ENCODE data around the gene NAA50. TPM values are rescaled to one million over a fixed set of nuclear protein-coding genes. Genes with fewer than 3 reads are reported as not detected.
A peak's percentile ranks its signal among the peaks of the same experiment; 100 is the strongest.

The NAA50 gene
- 100 to 1,000 TPM in 3 of 8 experiments, 10 to 100 TPM in 5; 34.0 to 108 (median 72.5) TPM for total RNA-seq

GRCh38 chr3:113745756-113746547 is at the start of gene NAA50:
NAA50 (minus strand) TSS chr3:113746249; CDS start chr3:113745949, 300 bp downstream.
- ATAC-seq (replicated peaks in 6 of 8), result peak; percentile 66 to 83 (median 80)
- H3K4me3 ChIP-seq, result peak within 1 kb of the TSS; percentile 68 to 94 (median 82)
- in situ Hi-C loops (cut with MboI; ENCODE audit: low pct_unique_long_range_greater_than_20kb in 2 of 9, low sequenced_read_pairs in 9 of 9, unreplicated experiment in 9 of 9), result no loop called here
- peak within 1 kb of the TSS; percentile 94 to 96 for H3K27ac ChIP-seq
- 0 to 20% (median 0%) methylated on average over 1 to 10 of the region's 72 CpGs; no CpG with 5 or more reads in 2 of the 10 experiments for WGBS, 10 experiments
- H3K4me1 ChIP-seq (replicated peaks in 1 of 2), result peaks cover 5 to 8% of the 10 kb centered on the region in 2 donors

DNA sequence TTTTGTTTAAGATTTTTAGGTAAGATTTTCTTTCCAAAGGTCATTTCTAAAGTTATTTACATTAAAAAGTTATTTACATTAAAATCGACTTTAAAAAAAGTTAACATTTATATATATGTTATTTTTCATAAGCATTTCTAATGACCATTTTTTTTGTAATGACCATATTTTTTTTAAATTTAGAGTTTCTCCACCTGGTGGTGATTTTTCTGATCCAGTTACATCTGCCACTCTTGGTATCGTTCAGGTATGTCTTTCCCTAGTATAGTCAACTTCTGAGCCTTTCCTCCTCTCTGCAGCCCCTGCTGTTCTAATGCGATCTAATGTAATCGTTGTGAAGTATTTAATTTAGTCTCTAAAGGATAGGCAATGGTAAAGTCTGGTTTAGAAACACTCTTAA is 49.6 kb upstream of the NAA50 start:
- in situ Hi-C loops (cut with MboI; ENCODE audit: low pct_unique_long_range_greater_than_20kb in 2 of 9, low sequenced_read_pairs in 9 of 9, unreplicated experiment in 9 of 9), result no loop called here
- no peak overlapping the region for H3K27ac ChIP-seq
- H3K4me3 ChIP-seq, result no peak overlapping the region
- no peak for ATAC-seq (replicated peaks in 6 of 8)
- 76 to 100% (median 87%) methylated on average over 1 to 4 of the region's 4 CpGs for WGBS, 10 experiments
- H3K4me1 ChIP-seq (replicated peaks in 1 of 2), result no peaks in the 10 kb centered on the region

- H3K4me1 ChIP-seq (replicated peaks in 1 of 2), result no peaks in the 10 kb centered on the region
- ATAC-seq (replicated peaks in 6 of 8), result no peak
- in situ Hi-C loops (cut with MboI; ENCODE audit: low pct_unique_long_range_greater_than_20kb in 2 of 9, low sequenced_read_pairs in 9 of 9, unreplicated experiment in 9 of 9), result no loop called here
- 89 to 100% (median 96%) methylated on average over 1 to 4 of the region's 4 CpGs; no CpG with 5 or more reads in 1 of the 10 experiments for WGBS, 10 experiments
- H3K4me3 ChIP-seq, result no peak overlapping the region
- H3K27ac ChIP-seq, result no peak overlapping the region
Observed at GRCh38 chr3:113794526-113794925, 48.5 kb upstream of the NAA50 start.

GRCh38 chr3:113791381-113791780 is 45.3 kb upstream of the NAA50 start:
- in situ Hi-C loops (cut with MboI; ENCODE audit: low pct_unique_long_range_greater_than_20kb in 2 of 9, low sequenced_read_pairs in 9 of 9, unreplicated experiment in 9 of 9), result no loop called here
- Histone ChIP-seq H3K4me3 (no peak overlapping the region), H3K27ac (no peak overlapping the region), H3K4me1 (replicated peaks in 1 of 2) (no peaks in the 10 kb centered on the region)
- no peak for ATAC-seq (replicated peaks in 6 of 8)

DNA sequence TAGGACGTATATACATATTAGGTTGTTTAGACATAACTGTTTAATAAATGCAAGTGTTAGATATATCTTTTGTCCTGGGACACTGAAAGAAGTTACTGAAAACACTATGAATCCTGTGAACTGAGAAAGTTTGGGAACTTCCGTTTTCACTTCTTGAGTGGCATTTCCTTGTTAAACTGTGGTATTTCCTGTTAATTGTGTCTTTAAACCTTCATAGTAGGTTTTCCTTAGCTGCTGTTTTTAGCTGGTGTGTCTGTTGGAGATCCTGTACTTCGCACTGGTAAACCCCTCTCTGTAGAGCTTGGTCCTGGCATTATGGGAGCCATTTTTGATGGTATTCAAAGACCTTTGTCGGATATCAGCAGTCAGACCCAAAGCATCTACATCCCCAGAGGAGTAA is 37.9 kb upstream of the NAA50 start:
- no peak for ATAC-seq (replicated peaks in 6 of 8)
- Histone ChIP-seq H3K27ac (no peak overlapping the region), H3K4me3 (no peak overlapping the region), H3K4me1 (replicated peaks in 1 of 2) (no peaks in the 10 kb centered on the region)
- in situ Hi-C loops (cut with MboI; ENCODE audit: low pct_unique_long_range_greater_than_20kb in 2 of 9, low sequenced_read_pairs in 9 of 9, unreplicated experiment in 9 of 9), result no loop called here
- WGBS, 10 experiments, result 71 to 100% (median 92%) methylated on average over 1 to 4 of the region's 4 CpGs; no CpG with 5 or more reads in 1 of the 10 experiments

DNA sequence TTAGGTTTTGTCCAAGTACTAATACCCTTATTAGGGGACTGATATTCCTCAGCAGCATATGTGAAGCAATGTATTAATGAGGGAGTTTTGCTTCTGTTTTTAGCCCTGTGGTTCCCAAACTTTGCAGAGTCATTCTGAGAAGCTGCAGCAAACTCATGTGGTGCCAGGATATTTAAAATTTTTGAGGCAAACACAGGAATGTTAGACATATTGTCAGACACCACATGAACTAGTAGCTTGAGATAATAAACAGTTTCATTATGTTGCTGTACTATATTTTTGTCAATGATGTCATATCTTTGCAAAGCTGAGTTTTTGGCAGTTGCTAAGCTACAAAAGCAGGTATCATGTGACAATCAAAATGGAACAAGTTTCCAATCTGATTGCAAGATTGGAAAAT is 37.4 kb upstream of the NAA50 start:
- no peak overlapping the region for H3K27ac ChIP-seq
- ATAC-seq (replicated peaks in 6 of 8), result peak in 3 of 8 experiments; percentile 61 to 99 (median 97)
- H3K4me1 ChIP-seq (replicated peaks in 1 of 2), result no peaks in the 10 kb centered on the region
- in situ Hi-C loops (cut with MboI; ENCODE audit: low pct_unique_long_range_greater_than_20kb in 2 of 9, low sequenced_read_pairs in 9 of 9, unreplicated experiment in 9 of 9), result no loop called here
- no peak overlapping the region for H3K4me3 ChIP-seq

- H3K4me1 ChIP-seq (replicated peaks in 1 of 2), result no peaks in the 10 kb centered on the region
- 78 to 100% (median 100%) methylated on average over 1 to 3 of the region's 3 CpGs for WGBS, 10 experiments
- in situ Hi-C loops (cut with MboI; ENCODE audit: low pct_unique_long_range_greater_than_20kb in 2 of 9, low sequenced_read_pairs in 9 of 9, unreplicated experiment in 9 of 9), result no loop called here
- no peak overlapping the region for H3K27ac ChIP-seq
- H3K4me3 ChIP-seq, result no peak overlapping the region
- no peak for ATAC-seq (replicated peaks in 6 of 8)
Observed at GRCh38 chr3:113776564-113776963, 30.5 kb upstream of the NAA50 start.

GRCh38 chr3:113775516-113775915 is 29.5 kb upstream of the NAA50 start:
- Histone ChIP-seq H3K4me3 (no peak overlapping the region), H3K4me1 (replicated peaks in 1 of 2) (no peaks in the 10 kb centered on the region), H3K27ac (no peak overlapping the region)
- in situ Hi-C loops (cut with MboI; ENCODE audit: low pct_unique_long_range_greater_than_20kb in 2 of 9, low sequenced_read_pairs in 9 of 9, unreplicated experiment in 9 of 9), result no loop called here
- 60 to 100% (median 84%) methylated on average over 1 of the region's 1 CpG; no CpG with 5 or more reads in 2 of the 10 experiments for WGBS, 10 experiments
- no peak for ATAC-seq (replicated peaks in 6 of 8)

GRCh38 chr3:113773381-113773780 is 27.3 kb upstream of the NAA50 start:
- Histone ChIP-seq H3K4me1 (replicated peaks in 1 of 2) (no peaks in the 10 kb centered on the region), H3K4me3 (no peak overlapping the region), H3K27ac (no peak overlapping the region)
- WGBS, 10 experiments, result 27 to 100% (median 81%) methylated on average over 2 to 3 of the region's 3 CpGs; no CpG with 5 or more reads in 2 of the 10 experiments
- in situ Hi-C loops (cut with MboI; ENCODE audit: low pct_unique_long_range_greater_than_20kb in 2 of 9, low sequenced_read_pairs in 9 of 9, unreplicated experiment in 9 of 9), result no loop called here
- no peak for ATAC-seq (replicated peaks in 6 of 8)

DNA sequence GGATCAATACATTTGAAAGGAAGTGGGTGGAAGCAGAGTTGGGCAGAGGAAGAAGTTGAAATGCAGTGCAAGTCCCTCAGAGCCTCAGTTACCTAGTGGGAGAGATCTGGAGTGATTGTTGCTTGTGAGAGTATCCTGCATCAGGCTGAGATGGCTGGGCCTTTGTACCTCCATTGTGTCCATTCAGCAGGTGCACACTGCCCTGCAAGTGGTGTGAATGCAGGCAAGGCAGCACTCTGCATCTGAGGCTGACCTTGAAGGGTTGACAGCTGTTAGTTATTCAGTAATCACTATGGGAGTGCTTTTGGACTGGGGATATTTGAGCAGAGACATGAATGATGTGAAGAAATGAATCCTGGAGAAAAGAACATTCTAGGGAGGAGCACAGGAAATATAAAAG is 25.9 kb upstream of the NAA50 start:
- in situ Hi-C loops (cut with MboI; ENCODE audit: low pct_unique_long_range_greater_than_20kb in 2 of 9, low sequenced_read_pairs in 9 of 9, unreplicated experiment in 9 of 9), result no loop called here
- no peaks in the 10 kb centered on the region for H3K4me1 ChIP-seq (replicated peaks in 1 of 2)
- ATAC-seq (replicated peaks in 6 of 8), result no peak
- no peak overlapping the region for H3K27ac ChIP-seq
- H3K4me3 ChIP-seq, result no peak overlapping the region

- Histone ChIP-seq H3K4me1 (replicated peaks in 1 of 2) (no peaks in the 10 kb centered on the region), H3K4me3 (no peak overlapping the region), H3K27ac (no peak overlapping the region)
- in situ Hi-C loops (cut with MboI; ENCODE audit: low pct_unique_long_range_greater_than_20kb in 2 of 9, low sequenced_read_pairs in 9 of 9, unreplicated experiment in 9 of 9), result no loop called here
- peak in 4 of 8 experiments; percentile 39 to 90 (median 68) for ATAC-seq (replicated peaks in 6 of 8)
Observed at GRCh38 chr3:113769551-113769950, 23.5 kb upstream of the NAA50 start.

DNA sequence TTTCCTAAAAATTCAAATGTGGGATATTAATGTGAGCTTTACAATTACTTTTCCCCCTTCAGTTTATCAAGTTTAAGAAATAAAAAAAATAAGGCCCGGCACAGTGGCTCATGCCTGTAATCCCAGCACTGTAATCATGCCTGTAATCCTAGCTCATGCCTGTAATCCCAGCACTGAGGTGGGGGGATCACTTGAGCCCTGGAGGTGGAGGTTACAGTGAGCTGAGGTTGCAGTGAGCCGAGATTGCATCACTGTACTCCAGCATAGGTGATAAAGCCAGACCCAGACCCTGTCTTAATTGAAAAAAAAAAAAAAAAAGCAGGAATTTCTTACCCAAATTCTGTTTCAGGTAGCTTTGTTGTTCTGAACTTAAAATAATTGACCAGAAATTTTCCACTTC is 18.6 kb upstream of the NAA50 start:
- WGBS, 10 experiments, result 86 to 100% (median 93%) methylated on average over 1 to 2 of the region's 2 CpGs; no CpG with 5 or more reads in 4 of the 10 experiments
- no peak overlapping the region for H3K4me3 ChIP-seq
- ATAC-seq (replicated peaks in 6 of 8), result no peak
- H3K27ac ChIP-seq, result no peak overlapping the region
- in situ Hi-C loops (cut with MboI; ENCODE audit: low pct_unique_long_range_greater_than_20kb in 2 of 9, low sequenced_read_pairs in 9 of 9, unreplicated experiment in 9 of 9), result no loop called here
- no peaks in the 10 kb centered on the region for H3K4me1 ChIP-seq (replicated peaks in 1 of 2)

- H3K4me3 ChIP-seq, result no peak overlapping the region
- no peak for ATAC-seq (replicated peaks in 6 of 8)
- WGBS, 10 experiments, result 83 to 100% (median 100%) methylated on average over 1 of the region's 1 CpG; no CpG with 5 or more reads in 2 of the 10 experiments
- in situ Hi-C loops (cut with MboI; ENCODE audit: low pct_unique_long_range_greater_than_20kb in 2 of 9, low sequenced_read_pairs in 9 of 9, unreplicated experiment in 9 of 9), result no loop called here
- H3K4me1 ChIP-seq (replicated peaks in 1 of 2), result peaks cover 0 to 2% of the 10 kb centered on the region in 2 donors
- no peak overlapping the region for H3K27ac ChIP-seq
Observed at GRCh38 chr3:113758389-113759024, 12.5 kb upstream of the NAA50 start.

Measured in motor neuron (in vitro differentiated cells).